Hepatocyte (in vitro differentiated cells): ENCODE data around the gene TTLL1.

Experiments
- EZH2 ChIP-seq: fragments of 200-600 bp; sonication (generic); IDR thresholded peaks from 2 replicates; pipeline ENCODE4 v1.6.1; 2016; ENCODE audit warnings: antibody characterized with exemption, mild to moderate bottlenecking, borderline replicate concordance
- TF ChIP-seq, protein P1 (sequence below): fragments of 200-600 bp; sonication (generic); IDR thresholded peaks from 2 replicates; pipeline ENCODE4 v1.5.1; 2016; ENCODE audit warnings: antibody characterized with exemption, mild to moderate bottlenecking; ENCODE audit not compliant: poor library complexity

DNA sequence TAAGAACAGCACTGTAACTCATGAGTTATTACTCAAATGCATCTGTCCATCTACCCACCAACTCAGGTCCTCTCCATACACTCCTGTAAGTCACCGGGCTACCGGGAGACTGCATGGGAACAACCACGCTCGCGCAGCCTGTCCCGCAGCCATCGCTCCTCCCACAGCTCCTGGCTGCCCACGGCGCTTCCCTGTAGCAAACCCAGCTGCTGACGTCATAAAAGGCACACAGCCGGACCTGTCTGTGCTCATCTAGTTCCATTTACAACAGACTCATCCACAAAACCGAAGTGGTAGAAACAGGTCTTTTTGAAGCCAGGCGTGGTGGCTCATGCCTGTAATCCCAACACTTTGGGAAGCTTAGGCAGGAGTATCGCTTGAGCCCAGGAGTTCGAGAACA, 50.9 kb downstream of the TTLL1 start:
- TF ChIP-seq, protein P1, sequence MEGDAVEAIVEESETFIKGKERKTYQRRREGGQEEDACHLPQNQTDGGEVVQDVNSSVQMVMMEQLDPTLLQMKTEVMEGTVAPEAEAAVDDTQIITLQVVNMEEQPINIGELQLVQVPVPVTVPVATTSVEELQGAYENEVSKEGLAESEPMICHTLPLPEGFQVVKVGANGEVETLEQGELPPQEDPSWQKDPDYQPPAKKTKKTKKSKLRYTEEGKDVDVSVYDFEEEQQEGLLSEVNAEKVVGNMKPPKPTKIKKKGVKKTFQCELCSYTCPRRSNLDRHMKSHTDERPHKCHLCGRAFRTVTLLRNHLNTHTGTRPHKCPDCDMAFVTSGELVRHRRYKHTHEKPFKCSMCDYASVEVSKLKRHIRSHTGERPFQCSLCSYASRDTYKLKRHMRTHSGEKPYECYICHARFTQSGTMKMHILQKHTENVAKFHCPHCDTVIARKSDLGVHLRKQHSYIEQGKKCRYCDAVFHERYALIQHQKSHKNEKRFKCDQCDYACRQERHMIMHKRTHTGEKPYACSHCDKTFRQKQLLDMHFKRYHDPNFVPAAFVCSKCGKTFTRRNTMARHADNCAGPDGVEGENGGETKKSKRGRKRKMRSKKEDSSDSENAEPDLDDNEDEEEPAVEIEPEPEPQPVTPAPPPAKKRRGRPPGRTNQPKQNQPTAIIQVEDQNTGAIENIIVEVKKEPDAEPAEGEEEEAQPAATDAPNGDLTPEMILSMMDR, result no peak
- TF ChIP-seq EZH2, result no peak
